HG03558 (cell line): ENCODE data around the gene RGS6.

ENCODE experiments used
- ATAC-seq: cut with Tn5 transposase; IDR thresholded peaks from one replicate; pipeline ENCODE4 v1.9.1; 2021; ENCODE audit warnings: moderate number of reproducible peaks; ENCODE audit not compliant: unreplicated experiment; ENCODE audit errors: extremely low read depth

Gene RGS6

GRCh38 chr14:72129291-72129690, 197.1 kb downstream of the RGS6 start:
- ATAC-seq = no peak

- no peak for ATAC-seq
Observed at GRCh38 chr14:72141084-72141483, 208.9 kb downstream of the RGS6 start.

GRCh38 chr14:72142328-72142727, 210.1 kb downstream of the RGS6 start:
- ATAC-seq = no peak

GRCh38 chr14:72146241-72146640, 214.0 kb downstream of the RGS6 start:
- ATAC-seq = no peak

- no peak for ATAC-seq
Observed at GRCh38 chr14:72154645-72155378, 222.6 kb downstream of the RGS6 start.

- ATAC-seq = no peak
Observed at GRCh38 chr14:72155379-72155993, 223.3 kb downstream of the RGS6 start.

- ATAC-seq = no peak
Observed at GRCh38 chr14:72164420-72165228, 232.4 kb downstream of the RGS6 start.

GRCh38 chr14:72165229-72165698, 233.0 kb downstream of the RGS6 start:
- no peak for ATAC-seq

- no peak for ATAC-seq
Observed at GRCh38 chr14:72169521-72169920, 237.3 kb downstream of the RGS6 start.

- ATAC-seq = no peak
Observed at GRCh38 chr14:72172049-72172448, 239.8 kb downstream of the RGS6 start.

- ATAC-seq = no peak
Observed at GRCh38 chr14:72172597-72172996, 240.4 kb downstream of the RGS6 start.

- ATAC-seq = no peak
Observed at GRCh38 chr14:72173038-72173720, 240.9 kb downstream of the RGS6 start.

GRCh38 chr14:72177251-72177650, 245.0 kb downstream of the RGS6 start:
- no peak for ATAC-seq

GRCh38 chr14:72178517-72178916, 246.3 kb downstream of the RGS6 start:
- ATAC-seq = no peak

GRCh38 chr14:72182708-72183432, 250.6 kb downstream of the RGS6 start:
- no peak for ATAC-seq

- no peak for ATAC-seq
Observed at GRCh38 chr14:72183631-72184030, 251.4 kb downstream of the RGS6 start.

- no peak for ATAC-seq
Observed at GRCh38 chr14:72186523-72186922, 254.3 kb downstream of the RGS6 start.

- no peak for ATAC-seq
Observed at GRCh38 chr14:72196237-72197015, 264.2 kb downstream of the RGS6 start.

GRCh38 chr14:72201645-72202044, 269.4 kb downstream of the RGS6 start:
- no peak for ATAC-seq
